Esophagus squamous epithelium (tissue), 5 donors: ENCODE results near the gene GZMM. TPM values are rescaled to one million over a fixed set of nuclear protein-coding genes. Genes with fewer than 3 reads are reported as not detected.

Source experiments
- DNase-seq: peaks from one replicate; lab custom pipeline; 2025; lab: John Stamatoyannopoulos, UW
- H3K27ac ChIP-seq, 4 donors: fragments of 200-600 bp; sonication (generic); one replicate each; pipeline ENCODE4 v1.5.1; 2016 to 2019; ENCODE audit warnings: mild to moderate bottlenecking in 1 of 4
- H3K27me3 ChIP-seq, 4 donors: fragments of 200-600 bp; sonication (generic); 1 replicate in 3 of 4; 2 replicates in 1 of 4; pipeline versions ENCODE4 v1.5.1 to v1.6.0; 2017 to 2021; ENCODE audit warnings: antibody characterized with exemption in 1 of 4
- H3K36me3 ChIP-seq, 3 donors: fragments of 200-600 bp; sonication (generic); one replicate each; pipeline ENCODE4 v1.5.1; 2016 to 2019
- H3K4me1 ChIP-seq, 3 donors: fragments of 200-600 bp; sonication (generic); one replicate each; pipeline ENCODE4 v1.5.1; 2017 to 2019
- H3K4me3 ChIP-seq, 4 donors: fragments of 200-600 bp; sonication (generic); 1 replicate in 3 of 4; 2 replicates in 1 of 4; pipeline ENCODE4 v1.5.1; 2016 to 2019; ENCODE audit warnings: mild to moderate bottlenecking in 2 of 4, moderate library complexity in 1 of 4
- H3K9me3 ChIP-seq, 3 donors: fragments of 200-600 bp; sonication (generic); one replicate each; pipeline ENCODE4 v1.5.1; 2016 to 2019
- POLR2A ChIP-seq, 4 donors: fragments of 450-650 bp; IDR thresholded peaks; one replicate each; pipeline ENCODE4 v1.6.1; 2017; ENCODE audit warnings: antibody characterized with exemption in 4 of 4, mild to moderate bottlenecking in 4 of 4, moderate library complexity in 3 of 4
- WGBS, 2 donors: methylation state at CpG; one replicate each; pipeline ENCODE4 v1.1.5; 2018; 5-methylcytosine and 5-hydroxymethylcytosine counted together
- intact Hi-C: fragments of 100-400 bp; cut with DNase I; formaldehyde crosslinking; loops from one replicate; pipeline ENCODE4 v1.15.0; 2022
- total RNA-seq, 4 donors: library from RNA; depleted of rRNA; stranded (reverse); fragments of >200 nt; gene quantifications; one replicate each; pipeline ENCODE4 v1.1.0, GENCODE V29; 2016
- TF ChIP-seq, protein P1 (sequence below), 6 experiments: fragments of 450-650 bp in 4 of 6; fragments of 200-600 bp in 2 of 6; sonication (generic) in 2 of 6; IDR thresholded peaks; one replicate each; pipeline ENCODE4 v1.5.1; 2016 to 2019; ENCODE audit warnings: antibody characterized with exemption in 6 of 6, mild to moderate bottlenecking in 4 of 6, moderate library complexity in 4 of 6
- donor health status: DM: yes; HTN: yes; CAD: no.

The GZMM gene
- total RNA-seq, 4 donors from 2014 or later, result 0.48 to 0.95 (median 0.57) TPM; not detected in 1

DNA sequence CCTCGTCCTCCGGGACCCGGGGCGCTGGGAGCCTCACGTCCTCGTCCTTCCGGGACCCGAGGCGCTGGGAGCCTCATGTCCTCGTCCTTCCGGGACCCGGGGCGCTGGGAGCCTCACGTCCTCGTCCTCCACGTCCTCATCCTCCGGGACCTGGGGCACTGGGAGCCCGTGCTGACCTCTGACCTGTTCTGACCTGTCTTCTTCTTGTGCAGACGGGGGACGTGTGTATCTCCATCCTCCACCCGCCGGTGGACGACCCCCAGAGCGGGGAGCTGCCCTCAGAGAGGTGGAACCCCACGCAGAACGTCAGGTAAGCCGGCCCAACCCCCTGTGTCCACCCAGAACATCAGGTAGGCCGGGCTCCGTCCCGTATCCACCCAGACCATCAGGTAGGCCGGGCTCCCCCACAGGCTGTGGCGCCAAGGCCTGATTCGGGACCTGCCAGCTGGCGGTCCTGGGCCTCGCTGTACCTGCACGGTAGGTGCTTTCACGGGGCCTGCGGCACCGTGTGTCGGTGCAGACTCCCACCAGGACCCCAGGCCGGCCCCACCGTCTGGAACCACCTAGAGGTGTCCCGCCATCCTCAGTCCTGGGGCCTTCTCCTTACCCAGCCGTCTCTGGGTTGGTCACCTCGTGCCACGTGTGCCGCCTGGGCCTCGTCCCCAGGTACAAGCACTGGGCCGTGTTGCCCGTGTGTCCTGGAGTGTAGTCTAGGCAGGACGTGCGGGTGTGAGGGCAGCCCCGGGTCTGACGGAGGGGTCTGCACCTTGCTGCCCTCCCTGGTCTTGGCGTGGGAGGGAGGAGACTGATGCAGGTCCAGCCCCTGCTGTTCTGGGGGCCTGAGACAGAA is 7.6 kb upstream of the GZMM start:
- DNase-seq, result no peak
- peaks cover 22 to 36% (median 23%) of the 10 kb centered on the region in 3 donors for H3K4me1 ChIP-seq
- WGBS, 2 donors, result 85% methylated on average over 22 of the region's 55 CpGs; no CpG with 5 or more reads in 1 of the 2 donors
- H3K4me3 ChIP-seq, result no peak overlapping the region
- no peaks in the 10 kb centered on the region for H3K27me3 ChIP-seq
- no peak overlapping the region for H3K27ac ChIP-seq
- intact Hi-C loops, result no loop called here
- no peaks in the 10 kb centered on the region for H3K9me3 ChIP-seq
- peaks cover 20 to 54% (median 35%) of the 10 kb centered on the region in 3 donors for H3K36me3 ChIP-seq
- TF ChIP-seq, protein P1, sequence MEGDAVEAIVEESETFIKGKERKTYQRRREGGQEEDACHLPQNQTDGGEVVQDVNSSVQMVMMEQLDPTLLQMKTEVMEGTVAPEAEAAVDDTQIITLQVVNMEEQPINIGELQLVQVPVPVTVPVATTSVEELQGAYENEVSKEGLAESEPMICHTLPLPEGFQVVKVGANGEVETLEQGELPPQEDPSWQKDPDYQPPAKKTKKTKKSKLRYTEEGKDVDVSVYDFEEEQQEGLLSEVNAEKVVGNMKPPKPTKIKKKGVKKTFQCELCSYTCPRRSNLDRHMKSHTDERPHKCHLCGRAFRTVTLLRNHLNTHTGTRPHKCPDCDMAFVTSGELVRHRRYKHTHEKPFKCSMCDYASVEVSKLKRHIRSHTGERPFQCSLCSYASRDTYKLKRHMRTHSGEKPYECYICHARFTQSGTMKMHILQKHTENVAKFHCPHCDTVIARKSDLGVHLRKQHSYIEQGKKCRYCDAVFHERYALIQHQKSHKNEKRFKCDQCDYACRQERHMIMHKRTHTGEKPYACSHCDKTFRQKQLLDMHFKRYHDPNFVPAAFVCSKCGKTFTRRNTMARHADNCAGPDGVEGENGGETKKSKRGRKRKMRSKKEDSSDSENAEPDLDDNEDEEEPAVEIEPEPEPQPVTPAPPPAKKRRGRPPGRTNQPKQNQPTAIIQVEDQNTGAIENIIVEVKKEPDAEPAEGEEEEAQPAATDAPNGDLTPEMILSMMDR (IDR thresholded peaks at IDR 0.05), result no peak
- TF ChIP-seq POLR2A (IDR thresholded peaks at IDR 0.05), result no peak

DNA sequence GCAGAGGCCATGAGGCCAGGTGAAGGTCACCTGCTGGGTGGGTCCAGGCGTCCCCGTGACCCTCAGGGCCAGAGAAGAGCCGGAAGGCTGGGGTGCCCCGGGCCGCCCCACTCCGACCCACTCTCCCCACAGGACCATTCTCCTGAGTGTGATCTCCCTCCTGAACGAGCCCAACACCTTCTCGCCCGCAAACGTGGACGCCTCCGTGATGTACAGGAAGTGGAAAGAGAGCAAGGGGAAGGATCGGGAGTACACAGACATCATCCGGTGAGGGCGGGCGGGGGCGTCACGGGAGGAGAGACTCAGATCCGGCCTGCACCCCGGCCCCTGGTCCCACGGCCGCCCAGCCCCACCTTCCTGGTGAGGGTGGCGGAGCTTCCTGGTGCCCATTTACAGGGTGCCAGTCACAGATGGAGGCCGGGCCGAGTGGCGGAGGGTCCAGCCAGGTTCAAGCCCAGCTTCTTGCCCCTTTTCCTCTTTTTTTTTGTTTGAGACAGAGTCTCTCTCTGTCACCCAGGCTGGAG is 6.9 kb upstream of the GZMM start:
- no peak for DNase-seq
- WGBS, 2 donors, result 86 to 93% methylated on average over 4 of the region's 26 CpGs
- H3K27ac ChIP-seq, result no peak overlapping the region
- H3K4me1 ChIP-seq, result peaks cover 22 to 36% (median 23%) of the 10 kb centered on the region in 3 donors
- intact Hi-C loops, result no loop called here
- H3K9me3 ChIP-seq, result no peaks in the 10 kb centered on the region
- no peaks in the 10 kb centered on the region for H3K27me3 ChIP-seq
- H3K36me3 ChIP-seq, result peaks cover 20 to 61% (median 42%) of the 10 kb centered on the region in 3 donors
- no peak for TF ChIP-seq POLR2A (IDR thresholded peaks at IDR 0.05)
- TF ChIP-seq, protein P1 (IDR thresholded peaks at IDR 0.05), result no peak
- no peak overlapping the region for H3K4me3 ChIP-seq

DNA sequence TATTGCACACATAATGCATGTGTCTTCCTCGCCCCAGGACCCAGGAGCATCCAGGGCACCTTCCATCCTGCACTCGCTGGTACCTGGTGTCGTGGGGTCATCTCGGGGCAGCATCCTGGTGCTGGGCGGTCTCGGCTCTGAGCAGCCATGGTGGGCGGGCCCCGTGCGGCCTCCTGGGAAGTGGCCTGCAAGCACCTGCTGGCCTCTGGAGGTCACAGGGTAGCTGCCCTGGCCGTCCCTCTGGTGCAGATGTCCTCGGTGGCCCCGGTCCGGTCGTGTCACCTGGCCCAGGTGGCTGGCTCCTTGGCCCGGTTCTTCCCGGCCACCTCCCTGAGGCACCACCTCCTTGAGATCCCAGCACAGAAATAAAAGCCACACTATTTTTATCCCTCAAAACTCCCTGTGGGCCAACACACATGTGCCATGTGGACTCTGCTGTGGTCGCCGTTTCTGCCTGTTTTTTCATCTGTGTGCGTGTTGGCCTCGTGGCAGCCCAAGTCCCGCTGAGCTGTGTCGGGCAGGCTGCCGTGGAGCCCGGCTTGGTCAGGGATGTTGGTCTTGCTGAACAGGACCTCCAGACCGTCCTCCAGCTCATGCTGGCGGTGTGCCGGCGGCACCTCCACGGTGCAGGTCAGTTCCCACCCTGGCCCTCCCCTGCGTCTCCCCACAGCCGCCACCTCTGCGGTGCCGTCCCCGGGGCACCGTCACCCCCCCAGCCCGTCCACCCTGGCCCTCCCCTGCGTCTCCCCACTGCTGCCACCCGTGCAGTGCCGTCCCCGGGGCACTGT is 5.0 kb upstream of the GZMM start:
- Histone ChIP-seq H3K36me3 (peaks cover 20 to 75% (median 49%) of the 10 kb centered on the region in 3 donors), H3K27me3 (no peaks in the 10 kb centered on the region), H3K4me3 (no peak overlapping the region), H3K9me3 (no peaks in the 10 kb centered on the region), H3K27ac (no peak overlapping the region), H3K4me1 (peaks cover 8 to 20% (median 13%) of the 10 kb centered on the region in 3 donors)
- TF ChIP-seq POLR2A (IDR thresholded peaks at IDR 0.05), result no peak
- TF ChIP-seq, protein P1 (IDR thresholded peaks at IDR 0.05), result no peak
- 80 to 83% methylated on average over 19 to 23 of the region's 40 CpGs for WGBS, 2 donors
- intact Hi-C loops, result no loop called here
- DNase-seq, result no peak

DNA sequence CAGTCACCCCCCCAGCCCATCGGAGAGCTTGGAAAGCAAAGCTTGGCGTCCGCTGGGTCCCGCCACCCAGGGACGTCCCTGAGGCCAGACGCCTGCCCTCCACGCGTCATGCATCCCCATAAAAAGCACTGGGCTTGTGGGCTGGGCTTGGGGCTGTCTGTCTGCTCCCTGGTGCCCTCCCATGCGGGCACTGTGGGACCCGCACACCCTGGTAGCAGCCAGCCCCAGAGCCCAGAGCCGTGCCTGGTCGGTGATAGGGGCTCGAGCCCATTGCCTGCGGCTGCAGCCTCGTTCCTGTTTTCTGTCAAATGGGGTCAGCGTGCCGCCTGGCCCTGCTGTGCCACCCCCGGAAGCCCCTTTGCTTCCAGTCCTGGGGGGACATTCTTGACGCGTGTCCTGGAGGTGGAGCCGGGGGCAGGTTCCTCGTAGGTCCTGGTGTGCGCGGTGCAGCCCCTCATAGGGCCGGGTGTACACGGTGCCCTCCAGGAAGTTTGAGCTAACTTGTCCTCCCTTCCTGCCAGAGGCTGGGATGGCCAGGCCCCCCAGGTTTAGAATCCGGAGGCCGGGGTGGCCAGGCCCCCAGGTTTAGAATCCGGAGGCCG is 4.3 kb upstream of the GZMM start:
- H3K9me3 ChIP-seq, result no peaks in the 10 kb centered on the region
- no peak overlapping the region for H3K4me3 ChIP-seq
- DNase-seq, result no peak
- no peak overlapping the region for H3K27ac ChIP-seq
- no peaks in the 10 kb centered on the region for H3K27me3 ChIP-seq
- intact Hi-C loops, result no loop called here
- 83% methylated on average over 1 of the region's 30 CpGs; no CpG with 5 or more reads in 1 of the 2 donors for WGBS, 2 donors
- peaks cover 7 to 16% (median 9%) of the 10 kb centered on the region in 3 donors for H3K4me1 ChIP-seq
- peaks cover 20 to 75% (median 49%) of the 10 kb centered on the region in 3 donors for H3K36me3 ChIP-seq
- TF ChIP-seq POLR2A (IDR thresholded peaks at IDR 0.05), result no peak
- TF ChIP-seq, protein P1 (IDR thresholded peaks at IDR 0.05), result no peak
